GM21423 (cell line): ENCODE results near the gene RASGEF1C.

Experiments
- ATAC-seq: cut with Tn5 transposase; IDR thresholded peaks from one replicate; pipeline ENCODE4 v1.9.1; 2021; ENCODE audit warnings: mild to moderate bottlenecking, moderate library complexity; ENCODE audit not compliant: unreplicated experiment

Gene RASGEF1C

GRCh38 chr5:180068519-180069090 is 140.4 kb downstream of the RASGEF1C start:
- ATAC-seq: no peak

- ATAC-seq: no peak
Observed at GRCh38 chr5:180067986-180068385, 141.0 kb downstream of the RASGEF1C start.

- ATAC-seq: no peak
Observed at GRCh38 chr5:180060192-180060591, 148.8 kb downstream of the RASGEF1C start.

GRCh38 chr5:180059326-180059725 is 149.7 kb downstream of the RASGEF1C start:
- ATAC-seq: no peak

GRCh38 chr5:180056153-180056552 is 152.9 kb downstream of the RASGEF1C start:
- ATAC-seq: no peak

GRCh38 chr5:180054226-180054625 is 154.8 kb downstream of the RASGEF1C start:
- ATAC-seq: no peak

GRCh38 chr5:180053061-180053602 is 155.9 kb downstream of the RASGEF1C start:
- ATAC-seq: no peak

- ATAC-seq: no peak
Observed at GRCh38 chr5:180052211-180052818, 156.7 kb downstream of the RASGEF1C start.
